OCI-LY3 (cell line): ENCODE measurements around the gene PCNX2.

Experiments
- H2AFZ ChIP-seq: fragments of 200-600, 300-600 bp; shearing (Covaris generic); 2 replicates; pipeline ENCODE4 v1.6.0; 2014; ENCODE audit warnings: antibody characterized with exemption, low read depth, low read length
- H3K27ac ChIP-seq: fragments of 200-600, 300-600 bp; sonication (generic); 2 replicates; pipeline ENCODE4 v1.5.1; 2014; ENCODE audit warnings: mild to moderate bottlenecking, low read length, moderate library complexity, mixed read lengths
- H3K27me3 ChIP-seq: fragments of 200-600, 300-600 bp; sonication (generic); 2 replicates; pipeline ENCODE4 v1.6.1; 2014; ENCODE audit warnings: low read depth, low read length, mixed read lengths
- H3K36me3 ChIP-seq: fragments of 200-600, 300-600 bp; sonication (generic); replicated peaks from 2 replicates; pipeline ENCODE3; 2014; ENCODE audit warnings: low read depth, low read length, mixed read lengths
- H3K4me1 ChIP-seq: fragments of 300-600, 200-600 bp; sonication (generic); 2 replicates; pipeline ENCODE4 v1.6.1; 2014; ENCODE audit warnings: low read length, mixed read lengths
- H3K4me2 ChIP-seq: fragments of 200-600, 300-600 bp; sonication (generic); 2 replicates; pipeline ENCODE4 v1.6.1; 2014; ENCODE audit warnings: low read length, mixed read lengths
- H3K4me3 ChIP-seq: fragments of 300-600, 200-600 bp; sonication (generic); 2 replicates; pipeline ENCODE4 v1.5.1; 2014; ENCODE audit warnings: antibody characterized with exemption, mild to moderate bottlenecking, low read length, moderate library complexity
- H3K79me2 ChIP-seq: fragments of 300-600, 200-600 bp; shearing (Covaris generic); 2 replicates; pipeline ENCODE4 v1.6.1; 2014; ENCODE audit warnings: mild to moderate bottlenecking, low read length, mixed read lengths
- H3K9ac ChIP-seq: fragments of 300-600, 200-600 bp; shearing (Covaris generic); 2 replicates; pipeline ENCODE4 v1.6.0; 2014; ENCODE audit warnings: mild to moderate bottlenecking, low read length, moderate library complexity
- H3K9me3 ChIP-seq: fragments of 200-600, 300-600 bp; shearing (Covaris generic); 2 replicates; pipeline ENCODE4 v1.6.1; 2014; ENCODE audit warnings: low read length, mixed read lengths; ENCODE audit not compliant: insufficient read depth
- H4K20me1 ChIP-seq: fragments of 200-600, 300-600 bp; sonication (generic); 2 replicates; pipeline ENCODE4 v1.6.1; 2016; ENCODE audit warnings: low read length, mixed read lengths; ENCODE audit not compliant: insufficient read depth
- EZH2phosphoT487 ChIP-seq: fragments of 200-600 bp; shearing (Covaris generic); IDR thresholded peaks from 2 replicates; pipeline ENCODE4 v1.6.1; 2018; ENCODE audit warnings: antibody characterized with exemption, mixed run types, low read depth
- TF ChIP-seq, protein P1 (sequence below): fragments of 200-600, 300-600 bp; sonication (generic); IDR thresholded peaks from 2 replicates; pipeline ENCODE4 v1.5.1; 2014; ENCODE audit warnings: antibody characterized with exemption, low read length, low read depth

Gene PCNX2

DNA sequence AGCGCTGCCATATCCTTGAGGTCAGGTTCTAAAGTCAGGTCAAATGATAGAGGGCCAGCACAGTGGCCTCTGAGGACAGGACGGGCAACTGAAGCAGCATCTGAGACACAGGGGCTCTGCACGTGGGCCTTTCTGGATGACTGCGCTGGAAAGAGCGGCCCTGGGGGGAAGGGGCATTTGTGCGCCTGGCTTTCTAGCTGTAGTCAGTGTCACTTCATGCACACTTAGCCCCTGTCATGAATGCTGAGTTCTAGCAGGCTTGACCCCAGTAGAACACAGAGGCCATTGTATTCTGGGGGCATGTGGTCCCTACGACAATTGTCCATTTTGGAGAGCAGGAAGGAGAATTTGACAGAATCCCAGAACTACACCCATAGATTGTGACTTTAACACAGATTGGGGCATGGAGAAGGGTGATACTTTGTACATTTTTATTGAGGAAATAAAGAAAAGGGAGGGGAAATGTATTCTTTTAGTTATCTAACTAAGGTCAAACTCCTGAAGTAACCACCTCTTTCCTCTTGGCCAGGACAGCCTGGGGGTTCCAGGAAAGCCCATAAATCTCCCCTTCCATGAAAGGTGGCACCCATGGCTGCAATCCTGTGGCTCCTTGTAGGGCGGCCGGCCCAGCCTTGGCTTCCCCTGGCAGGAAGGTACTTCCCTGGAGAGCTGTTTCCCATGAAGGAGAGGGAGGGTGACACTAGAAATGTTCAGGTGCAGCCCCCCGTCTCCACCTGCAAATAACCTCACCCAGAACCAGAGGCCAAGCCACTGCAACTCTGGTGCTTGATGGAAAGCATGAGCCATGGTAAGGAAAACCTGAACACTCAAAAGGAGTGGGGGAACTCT is 310.7 kb downstream of the PCNX2 start:
- Histone ChIP-seq H3K4me3 (no peak overlapping the region), H3K36me3 (peaks cover 13% of the 10 kb centered on the region), H2AFZ (no peak overlapping the region), H3K27me3 (no peaks in the 10 kb centered on the region), H3K4me1 (no peaks in the 10 kb centered on the region), H3K4me2 (no peak overlapping the region), H4K20me1 (no peaks in the 10 kb centered on the region), H3K79me2 (no peaks in the 10 kb centered on the region), H3K9me3 (no peaks in the 10 kb centered on the region), H3K27ac (no peak overlapping the region), H3K9ac (no peak overlapping the region)
- TF ChIP-seq, protein P1, sequence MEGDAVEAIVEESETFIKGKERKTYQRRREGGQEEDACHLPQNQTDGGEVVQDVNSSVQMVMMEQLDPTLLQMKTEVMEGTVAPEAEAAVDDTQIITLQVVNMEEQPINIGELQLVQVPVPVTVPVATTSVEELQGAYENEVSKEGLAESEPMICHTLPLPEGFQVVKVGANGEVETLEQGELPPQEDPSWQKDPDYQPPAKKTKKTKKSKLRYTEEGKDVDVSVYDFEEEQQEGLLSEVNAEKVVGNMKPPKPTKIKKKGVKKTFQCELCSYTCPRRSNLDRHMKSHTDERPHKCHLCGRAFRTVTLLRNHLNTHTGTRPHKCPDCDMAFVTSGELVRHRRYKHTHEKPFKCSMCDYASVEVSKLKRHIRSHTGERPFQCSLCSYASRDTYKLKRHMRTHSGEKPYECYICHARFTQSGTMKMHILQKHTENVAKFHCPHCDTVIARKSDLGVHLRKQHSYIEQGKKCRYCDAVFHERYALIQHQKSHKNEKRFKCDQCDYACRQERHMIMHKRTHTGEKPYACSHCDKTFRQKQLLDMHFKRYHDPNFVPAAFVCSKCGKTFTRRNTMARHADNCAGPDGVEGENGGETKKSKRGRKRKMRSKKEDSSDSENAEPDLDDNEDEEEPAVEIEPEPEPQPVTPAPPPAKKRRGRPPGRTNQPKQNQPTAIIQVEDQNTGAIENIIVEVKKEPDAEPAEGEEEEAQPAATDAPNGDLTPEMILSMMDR: no peak
- TF ChIP-seq EZH2phosphoT487: no peak

DNA sequence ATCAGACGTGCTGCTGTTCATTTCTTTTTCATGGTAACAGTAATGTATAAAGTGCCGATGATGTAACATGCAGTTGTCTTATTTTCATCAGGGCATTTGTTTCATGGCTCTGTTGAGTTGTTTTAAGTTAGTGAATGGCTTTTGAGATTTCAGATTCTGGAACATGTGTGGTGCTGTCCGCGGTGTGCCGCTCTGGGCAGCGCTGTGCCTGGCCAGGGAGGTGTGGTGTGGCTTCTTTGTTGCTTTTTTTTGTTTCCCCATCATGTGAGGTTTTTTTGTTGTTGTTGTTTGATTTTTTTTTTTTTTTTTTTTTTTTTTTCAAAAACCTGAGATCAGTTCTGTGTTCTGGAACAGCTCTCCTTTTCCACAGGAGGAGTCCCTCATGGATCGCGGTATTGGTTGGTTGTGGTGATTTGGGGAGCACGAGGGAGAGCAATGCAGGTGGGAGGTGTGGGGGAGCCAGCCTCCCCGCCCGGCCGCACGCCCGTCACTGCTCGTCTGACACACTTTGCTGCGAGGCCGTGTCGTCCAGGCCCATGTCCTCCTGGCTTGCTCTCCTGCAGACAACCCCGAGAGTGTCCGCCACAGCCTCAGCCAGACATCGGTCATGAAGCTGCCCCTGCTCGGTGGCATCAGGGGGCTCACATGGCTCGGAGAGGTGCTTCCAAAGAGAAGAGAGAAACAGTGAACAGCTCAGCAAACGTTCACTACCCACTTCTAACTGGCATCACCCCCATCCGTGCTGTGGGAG is 311.5 kb downstream of the PCNX2 start:
- no peak overlapping the region for H2AFZ ChIP-seq
- H3K27me3 ChIP-seq: no peaks in the 10 kb centered on the region
- no peaks in the 10 kb centered on the region for H3K9me3 ChIP-seq
- TF ChIP-seq EZH2phosphoT487: no peak
- TF ChIP-seq, protein P1: no peak
- H3K79me2 ChIP-seq: no peaks in the 10 kb centered on the region
- H3K9ac ChIP-seq: no peak overlapping the region
- H3K4me1 ChIP-seq: no peaks in the 10 kb centered on the region
- H3K4me3 ChIP-seq: no peak overlapping the region
- H3K36me3 ChIP-seq: peaks cover 13% of the 10 kb centered on the region
- no peaks in the 10 kb centered on the region for H4K20me1 ChIP-seq
- no peak overlapping the region for H3K4me2 ChIP-seq
- H3K27ac ChIP-seq: no peak overlapping the region

DNA sequence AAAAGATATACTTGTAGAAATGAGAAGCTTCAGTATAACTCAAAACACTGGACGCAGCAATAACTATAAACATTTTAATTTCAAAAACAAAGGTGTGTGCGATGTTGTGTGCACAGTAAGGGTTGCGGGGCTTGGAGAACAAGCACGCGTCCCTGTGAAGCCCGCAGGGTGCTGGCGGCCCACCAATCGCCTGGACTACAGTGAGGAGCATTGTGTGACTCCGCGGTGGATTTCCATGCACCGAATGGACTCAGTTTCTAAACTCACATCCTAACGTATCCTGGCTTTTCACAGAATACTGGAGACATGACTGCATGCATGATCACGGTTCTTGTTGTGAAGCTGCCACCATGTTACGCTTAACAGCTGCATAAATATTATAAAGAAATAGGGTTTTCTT is 312.1 kb downstream of the PCNX2 start:
- peaks cover 13% of the 10 kb centered on the region for H3K36me3 ChIP-seq
- TF ChIP-seq, protein P1: no peak
- no peak for TF ChIP-seq EZH2phosphoT487
- H3K79me2 ChIP-seq: no peaks in the 10 kb centered on the region
- no peak overlapping the region for H3K4me3 ChIP-seq
- H3K4me1 ChIP-seq: no peaks in the 10 kb centered on the region
- no peaks in the 10 kb centered on the region for H3K27me3 ChIP-seq
- no peak overlapping the region for H2AFZ ChIP-seq
- no peak overlapping the region for H3K4me2 ChIP-seq
- no peak overlapping the region for H3K27ac ChIP-seq
- no peaks in the 10 kb centered on the region for H4K20me1 ChIP-seq
- no peaks in the 10 kb centered on the region for H3K9me3 ChIP-seq
- no peak overlapping the region for H3K9ac ChIP-seq

DNA sequence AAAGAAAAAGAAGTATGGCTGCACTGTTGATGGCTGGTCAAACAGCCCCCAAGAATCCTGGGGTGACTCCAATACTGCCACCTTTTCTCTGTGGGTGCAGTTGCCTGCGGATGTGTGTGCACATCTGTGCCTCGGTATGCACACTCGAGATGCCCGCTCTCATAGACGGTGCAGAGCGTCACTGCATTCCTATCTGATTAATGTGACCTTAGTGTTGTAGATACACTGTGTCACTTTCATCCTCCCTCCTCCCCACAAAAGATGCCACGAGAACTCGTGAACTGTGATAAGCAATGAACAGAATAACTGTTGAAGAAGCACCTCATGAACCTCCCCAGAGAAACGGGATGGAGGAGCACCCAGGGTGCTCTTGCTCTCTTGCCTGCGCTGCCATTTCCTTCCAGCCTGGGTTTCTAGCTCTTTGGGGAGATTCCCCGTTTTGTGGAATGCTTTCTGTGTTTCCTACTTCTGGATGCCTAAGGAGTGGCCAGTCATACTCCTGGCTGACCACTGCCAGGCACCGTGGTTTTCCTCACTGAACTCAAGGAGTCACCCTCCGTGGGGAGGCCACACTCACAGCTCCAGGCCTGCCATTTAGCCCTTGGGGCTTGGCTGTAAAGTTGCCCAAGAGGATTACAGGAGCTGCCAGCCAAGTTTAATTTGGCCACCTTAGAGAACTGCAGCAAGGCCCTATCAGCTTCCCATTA is 313.1 kb downstream of the PCNX2 start:
- Histone ChIP-seq H3K27ac (no peak overlapping the region), H3K4me2 (no peak overlapping the region), H3K36me3 (peaks cover 13% of the 10 kb centered on the region), H3K9me3 (no peaks in the 10 kb centered on the region), H3K79me2 (no peaks in the 10 kb centered on the region), H3K9ac (no peak overlapping the region), H4K20me1 (no peaks in the 10 kb centered on the region), H3K4me1 (no peaks in the 10 kb centered on the region), H2AFZ (no peak overlapping the region), H3K4me3 (no peak overlapping the region), H3K27me3 (no peaks in the 10 kb centered on the region)
- TF ChIP-seq, protein P1: no peak
- no peak for TF ChIP-seq EZH2phosphoT487
